Activated T-cell treated with anti-CD3 and anti-CD28 coated beads for 24 hours (primary cell): ENCODE measurements around the gene LCN9.

ENCODE experiments used
- DNase-seq: peaks from one replicate; pipeline ENCODE4 v3.0.0-alpha.2; 2020; ENCODE audit warnings: low read depth

Gene LCN9

GRCh38 chr9:135698767-135699166 lies 35.7 kb downstream of the LCN9 start:
- no peak for DNase-seq

- no peak for DNase-seq
Measured at GRCh38 chr9:135699440-135699839, 36.3 kb downstream of the LCN9 start, which contains the start of gene SOHLH1. TSS of gene SOHLH1 (minus strand) at chr9:135699481. CDS start at chr9:135699467, 14 bp downstream.

GRCh38 chr9:135700525-135700924 lies 37.4 kb downstream of the LCN9 start:
- DNase-seq: no peak

GRCh38 chr9:135701067-135701958 lies 38.2 kb downstream of the LCN9 start:
- peak; percentile 1 for DNase-seq

GRCh38 chr9:135701959-135702721 lies 39.0 kb downstream of the LCN9 start, which contains the start of gene KCNT1:
TSS of gene KCNT1 (plus strand) at chr9:135702185. CDS start at chr9:135702259, 74 bp downstream.
- peak; percentile 53 for DNase-seq

GRCh38 chr9:135703726-135704125 lies 40.6 kb downstream of the LCN9 start:
- no peak for DNase-seq

- DNase-seq: no peak
Measured at GRCh38 chr9:135704483-135704882, 41.4 kb downstream of the LCN9 start.

- no peak for DNase-seq
Measured at GRCh38 chr9:135705376-135705775, 42.3 kb downstream of the LCN9 start.

- no peak for DNase-seq
Measured at GRCh38 chr9:135706288-135706687, 43.2 kb downstream of the LCN9 start.

- no peak for DNase-seq
Measured at GRCh38 chr9:135707252-135708138, 44.4 kb downstream of the LCN9 start.

GRCh38 chr9:135708164-135708563 lies 45.1 kb downstream of the LCN9 start:
- no peak for DNase-seq

GRCh38 chr9:135711391-135711790 lies 48.3 kb downstream of the LCN9 start:
- DNase-seq: no peak

GRCh38 chr9:135711881-135712280 lies 48.8 kb downstream of the LCN9 start:
- no peak for DNase-seq

GRCh38 chr9:135712613-135713295 lies 49.6 kb downstream of the LCN9 start:
- no peak for DNase-seq

- DNase-seq: no peak
Measured at GRCh38 chr9:135714242-135715055, 51.3 kb downstream of the LCN9 start.

- no peak for DNase-seq
Measured at GRCh38 chr9:135715056-135715595, 52.0 kb downstream of the LCN9 start.

- DNase-seq: no peak
Measured at GRCh38 chr9:135716045-135716444, 52.9 kb downstream of the LCN9 start.
